22Rv1 (cell line): Measurements from ENCODE around the gene RNF40.

Source experiments
- H3K27ac ChIP-seq: fragments of 450-650 bp; 2 replicates; pipeline ENCODE4 v1.5.1; 2017
- ZFX ChIP-seq: fragments of 450-650 bp; IDR thresholded peaks from 2 replicates; pipeline ENCODE4 v1.6.1; 2017; ENCODE audit warnings: antibody characterized with exemption, borderline replicate concordance
- TF ChIP-seq, protein P1 (sequence below): fragments of 450-650 bp; IDR thresholded peaks from 2 replicates; pipeline ENCODE4 v1.5.1; 2017; ENCODE audit warnings: mild to moderate bottlenecking

The RNF40 gene

DNA sequence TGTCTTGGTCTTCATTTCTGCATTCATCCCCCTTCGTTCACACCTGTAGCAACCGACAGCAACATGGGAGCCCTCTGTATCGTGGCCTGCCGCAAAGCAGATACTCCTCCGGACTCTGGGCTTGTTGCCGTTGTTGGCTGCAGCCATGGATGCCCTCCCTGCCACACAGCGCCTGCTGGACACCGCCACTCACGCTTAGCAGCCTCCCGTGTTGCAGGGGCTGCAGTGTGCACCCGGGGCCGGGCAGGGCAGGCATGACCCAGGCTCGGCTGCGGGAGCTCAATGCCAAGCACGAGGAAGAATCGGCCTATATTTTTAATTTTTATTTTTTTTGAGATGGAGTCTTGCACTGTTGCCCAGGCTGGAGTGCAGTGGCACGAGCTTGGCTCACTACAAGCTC lies 59.8 kb downstream of the RNF40 start:
- H3K27ac ChIP-seq = no peak overlapping the region
- TF ChIP-seq, protein P1, sequence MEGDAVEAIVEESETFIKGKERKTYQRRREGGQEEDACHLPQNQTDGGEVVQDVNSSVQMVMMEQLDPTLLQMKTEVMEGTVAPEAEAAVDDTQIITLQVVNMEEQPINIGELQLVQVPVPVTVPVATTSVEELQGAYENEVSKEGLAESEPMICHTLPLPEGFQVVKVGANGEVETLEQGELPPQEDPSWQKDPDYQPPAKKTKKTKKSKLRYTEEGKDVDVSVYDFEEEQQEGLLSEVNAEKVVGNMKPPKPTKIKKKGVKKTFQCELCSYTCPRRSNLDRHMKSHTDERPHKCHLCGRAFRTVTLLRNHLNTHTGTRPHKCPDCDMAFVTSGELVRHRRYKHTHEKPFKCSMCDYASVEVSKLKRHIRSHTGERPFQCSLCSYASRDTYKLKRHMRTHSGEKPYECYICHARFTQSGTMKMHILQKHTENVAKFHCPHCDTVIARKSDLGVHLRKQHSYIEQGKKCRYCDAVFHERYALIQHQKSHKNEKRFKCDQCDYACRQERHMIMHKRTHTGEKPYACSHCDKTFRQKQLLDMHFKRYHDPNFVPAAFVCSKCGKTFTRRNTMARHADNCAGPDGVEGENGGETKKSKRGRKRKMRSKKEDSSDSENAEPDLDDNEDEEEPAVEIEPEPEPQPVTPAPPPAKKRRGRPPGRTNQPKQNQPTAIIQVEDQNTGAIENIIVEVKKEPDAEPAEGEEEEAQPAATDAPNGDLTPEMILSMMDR = no peak
- TF ChIP-seq ZFX = no peak
